Measurements from ENCODE around the gene CIAO2B. TPM values are rescaled to one million over a fixed set of nuclear protein-coding genes. Genes with fewer than 3 reads are reported as not detected.

The CIAO2B gene
- total RNA-seq, 1 experiment from 2014 or later = 59.7 TPM

DNA sequence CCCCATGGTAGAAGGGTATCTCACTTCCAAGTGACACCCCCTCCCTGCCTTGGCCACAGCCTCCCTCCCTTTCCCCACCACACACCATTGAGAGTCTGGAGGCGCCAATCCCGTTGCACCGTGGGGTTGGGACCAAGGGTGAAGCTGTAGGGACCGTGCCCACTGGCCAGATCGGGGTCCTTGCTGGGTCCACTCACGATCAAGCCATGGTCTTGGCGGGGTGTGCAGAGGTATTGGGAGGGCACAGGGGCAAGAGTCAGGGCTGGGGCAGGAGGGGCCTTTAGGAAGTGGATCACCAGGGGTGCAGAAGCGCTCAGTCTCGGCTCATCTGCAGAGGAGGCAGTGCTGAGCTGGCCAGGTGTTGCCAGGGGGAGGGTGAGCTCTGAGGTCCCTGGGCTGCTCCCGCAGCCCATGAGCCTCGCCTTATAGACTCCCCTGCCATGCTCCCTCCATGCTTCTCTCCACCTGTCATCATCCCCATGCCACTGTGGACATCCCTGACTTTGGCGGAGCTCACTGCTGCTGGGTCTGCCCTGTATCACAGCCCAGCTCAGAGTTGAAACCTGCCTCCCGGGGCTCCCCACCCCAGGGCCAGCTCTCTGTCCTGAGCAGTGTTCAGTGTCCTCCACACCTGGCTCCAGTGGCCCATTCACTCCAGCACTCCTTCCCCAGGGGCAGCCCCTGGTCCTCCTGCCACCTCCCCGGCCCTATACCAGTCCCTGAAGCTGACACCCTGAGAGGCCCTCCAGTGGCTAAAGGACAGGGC, 23.8 kb downstream of the CIAO2B start (continued):
- TF ChIP-seq, protein P1, sequence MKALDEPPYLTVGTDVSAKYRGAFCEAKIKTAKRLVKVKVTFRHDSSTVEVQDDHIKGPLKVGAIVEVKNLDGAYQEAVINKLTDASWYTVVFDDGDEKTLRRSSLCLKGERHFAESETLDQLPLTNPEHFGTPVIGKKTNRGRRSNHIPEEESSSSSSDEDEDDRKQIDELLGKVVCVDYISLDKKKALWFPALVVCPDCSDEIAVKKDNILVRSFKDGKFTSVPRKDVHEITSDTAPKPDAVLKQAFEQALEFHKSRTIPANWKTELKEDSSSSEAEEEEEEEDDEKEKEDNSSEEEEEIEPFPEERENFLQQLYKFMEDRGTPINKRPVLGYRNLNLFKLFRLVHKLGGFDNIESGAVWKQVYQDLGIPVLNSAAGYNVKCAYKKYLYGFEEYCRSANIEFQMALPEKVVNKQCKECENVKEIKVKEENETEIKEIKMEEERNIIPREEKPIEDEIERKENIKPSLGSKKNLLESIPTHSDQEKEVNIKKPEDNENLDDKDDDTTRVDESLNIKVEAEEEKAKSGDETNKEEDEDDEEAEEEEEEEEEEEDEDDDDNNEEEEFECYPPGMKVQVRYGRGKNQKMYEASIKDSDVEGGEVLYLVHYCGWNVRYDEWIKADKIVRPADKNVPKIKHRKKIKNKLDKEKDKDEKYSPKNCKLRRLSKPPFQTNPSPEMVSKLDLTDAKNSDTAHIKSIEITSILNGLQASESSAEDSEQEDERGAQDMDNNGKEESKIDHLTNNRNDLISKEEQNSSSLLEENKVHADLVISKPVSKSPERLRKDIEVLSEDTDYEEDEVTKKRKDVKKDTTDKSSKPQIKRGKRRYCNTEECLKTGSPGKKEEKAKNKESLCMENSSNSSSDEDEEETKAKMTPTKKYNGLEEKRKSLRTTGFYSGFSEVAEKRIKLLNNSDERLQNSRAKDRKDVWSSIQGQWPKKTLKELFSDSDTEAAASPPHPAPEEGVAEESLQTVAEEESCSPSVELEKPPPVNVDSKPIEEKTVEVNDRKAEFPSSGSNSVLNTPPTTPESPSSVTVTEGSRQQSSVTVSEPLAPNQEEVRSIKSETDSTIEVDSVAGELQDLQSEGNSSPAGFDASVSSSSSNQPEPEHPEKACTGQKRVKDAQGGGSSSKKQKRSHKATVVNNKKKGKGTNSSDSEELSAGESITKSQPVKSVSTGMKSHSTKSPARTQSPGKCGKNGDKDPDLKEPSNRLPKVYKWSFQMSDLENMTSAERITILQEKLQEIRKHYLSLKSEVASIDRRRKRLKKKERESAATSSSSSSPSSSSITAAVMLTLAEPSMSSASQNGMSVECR (CRISPR knock-in tag; IDR thresholded peaks at IDR 0.05; ENCODE audit: borderline replicate concordance) = no peak
- TF ChIP-seq SP1 (CRISPR knock-in tag; conservative IDR thresholded peaks at IDR 0.05) (no peak), NR3C1 (CRISPR knock-in tag; conservative IDR thresholded peaks at IDR 0.05; ENCODE audit: low read depth) (no peak), TP53 (CRISPR knock-in tag; IDR thresholded peaks at IDR 0.05) (no peak), EMX1 (CRISPR knock-in tag; IDR thresholded peaks at IDR 0.05) (no peak), RELA (CRISPR knock-in tag; IDR thresholded peaks at IDR 0.05; ENCODE audit: borderline replicate concordance) (no peak)
- TF ChIP-seq, protein P2, sequence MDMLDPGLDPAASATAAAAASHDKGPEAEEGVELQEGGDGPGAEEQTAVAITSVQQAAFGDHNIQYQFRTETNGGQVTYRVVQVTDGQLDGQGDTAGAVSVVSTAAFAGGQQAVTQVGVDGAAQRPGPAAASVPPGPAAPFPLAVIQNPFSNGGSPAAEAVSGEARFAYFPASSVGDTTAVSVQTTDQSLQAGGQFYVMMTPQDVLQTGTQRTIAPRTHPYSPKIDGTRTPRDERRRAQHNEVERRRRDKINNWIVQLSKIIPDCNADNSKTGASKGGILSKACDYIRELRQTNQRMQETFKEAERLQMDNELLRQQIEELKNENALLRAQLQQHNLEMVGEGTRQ (CRISPR knock-in tag; IDR thresholded peaks at IDR 0.05) = no peak
- TF ChIP-seq, protein P3, sequence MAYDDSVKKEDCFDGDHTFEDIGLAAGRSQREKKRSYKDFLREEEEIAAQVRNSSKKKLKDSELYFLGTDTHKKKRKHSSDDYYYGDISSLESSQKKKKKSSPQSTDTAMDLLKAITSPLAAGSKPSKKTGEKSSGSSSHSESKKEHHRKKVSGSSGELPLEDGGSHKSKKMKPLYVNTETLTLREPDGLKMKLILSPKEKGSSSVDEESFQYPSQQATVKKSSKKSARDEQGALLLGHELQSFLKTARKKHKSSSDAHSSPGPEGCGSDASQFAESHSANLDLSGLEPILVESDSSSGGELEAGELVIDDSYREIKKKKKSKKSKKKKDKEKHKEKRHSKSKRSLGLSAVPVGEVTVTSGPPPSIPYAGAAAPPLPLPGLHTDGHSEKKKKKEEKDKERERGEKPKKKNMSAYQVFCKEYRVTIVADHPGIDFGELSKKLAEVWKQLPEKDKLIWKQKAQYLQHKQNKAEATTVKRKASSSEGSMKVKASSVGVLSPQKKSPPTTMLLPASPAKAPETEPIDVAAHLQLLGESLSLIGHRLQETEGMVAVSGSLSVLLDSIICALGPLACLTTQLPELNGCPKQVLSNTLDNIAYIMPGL (CRISPR knock-in tag; IDR thresholded peaks at IDR 0.05) = no peak

DNA sequence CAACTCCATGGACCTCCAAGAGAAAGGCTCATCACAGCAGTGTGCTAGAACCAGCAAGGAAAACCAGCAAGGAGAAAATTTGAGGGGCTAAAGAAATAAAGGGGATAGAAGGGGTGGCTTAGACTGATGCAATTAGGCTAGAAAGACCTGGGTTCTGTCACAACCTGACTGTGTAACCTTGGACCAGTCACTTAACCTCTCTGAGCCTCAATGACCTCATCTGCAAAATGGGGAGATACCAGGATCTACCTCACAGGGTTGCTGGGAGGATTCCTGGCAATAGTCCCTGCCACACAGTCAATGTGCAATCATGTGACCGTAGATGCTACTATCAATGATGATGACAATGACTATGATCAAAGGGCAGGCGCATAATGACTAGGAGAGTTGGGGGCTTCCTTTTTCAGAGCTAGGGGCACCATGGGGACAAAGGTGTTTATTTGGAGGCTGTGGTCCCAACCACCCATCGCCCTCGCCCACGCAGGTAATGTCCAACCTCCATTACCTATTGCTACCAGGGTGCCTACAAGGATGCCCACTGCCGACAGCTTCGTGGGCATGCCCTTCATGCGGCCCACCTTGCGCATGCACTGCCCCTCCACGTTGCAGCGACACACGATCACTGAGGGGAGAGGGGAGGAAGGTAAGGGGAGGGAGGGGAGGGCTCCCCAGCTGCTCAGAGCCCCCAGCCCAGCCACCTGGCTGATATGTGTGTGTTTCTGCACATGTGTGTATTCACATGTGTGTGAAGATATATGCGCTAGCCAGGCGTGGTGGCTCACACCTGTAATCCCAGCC, 25.2 kb downstream of the CIAO2B start:
- ATAC-seq (no peak), DNase-seq (ENCODE audit: low spot score) (no peak)
- H3K4me3 Mint-ChIP-seq = no peak overlapping the region
- H3K27me3 Mint-ChIP-seq (ENCODE audit: low read depth) = peaks cover 15% of the 10 kb centered on the region
- H3K27ac Mint-ChIP-seq = no peak overlapping the region
- no peaks in the 10 kb centered on the region for H3K9me3 Mint-ChIP-seq
- CTCF ChIA-PET = interaction anchor here (1.1 to 4.8 kb wide), 27 partner anchors 8 to 338 kb away, joined by 3 to 53 read pairs (median 6); partner anchors contain the start of genes B3GNT9, CDH16, CIAO2B and FHOD1
- no peaks in the 10 kb centered on the region for H3K36me3 Mint-ChIP-seq
- H3K4me1 Mint-ChIP-seq = peaks cover 5% of the 10 kb centered on the region; the same call in 1 of the 2 replicates
- POLR2A ChIA-PET = interaction anchor here (1.0 kb wide), 1 partner anchor 29 kb away, joined by 3 read pairs; the partner anchor contains the start of gene PDP2
- TF ChIP-seq GTF2I (CRISPR knock-in tag; conservative IDR thresholded peaks at IDR 0.05) (no peak), JAZF1 (CRISPR knock-in tag; IDR thresholded peaks at IDR 0.05) (no peak), MYBL2 (CRISPR knock-in tag; IDR thresholded peaks at IDR 0.05) (no peak), RORB (CRISPR knock-in tag; IDR thresholded peaks at IDR 0.05) (no peak), ZBTB21 (CRISPR knock-in tag; IDR thresholded peaks at IDR 0.05; ENCODE audit: borderline replicate concordance) (no peak)
- TF ChIP-seq, protein P4, sequence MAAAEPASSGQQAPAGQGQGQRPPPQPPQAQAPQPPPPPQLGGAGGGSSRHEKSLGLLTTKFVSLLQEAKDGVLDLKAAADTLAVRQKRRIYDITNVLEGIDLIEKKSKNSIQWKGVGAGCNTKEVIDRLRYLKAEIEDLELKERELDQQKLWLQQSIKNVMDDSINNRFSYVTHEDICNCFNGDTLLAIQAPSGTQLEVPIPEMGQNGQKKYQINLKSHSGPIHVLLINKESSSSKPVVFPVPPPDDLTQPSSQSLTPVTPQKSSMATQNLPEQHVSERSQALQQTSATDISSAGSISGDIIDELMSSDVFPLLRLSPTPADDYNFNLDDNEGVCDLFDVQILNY (CRISPR knock-in tag; IDR thresholded peaks at IDR 0.05) = no peak
- TF ChIP-seq, protein P5, sequence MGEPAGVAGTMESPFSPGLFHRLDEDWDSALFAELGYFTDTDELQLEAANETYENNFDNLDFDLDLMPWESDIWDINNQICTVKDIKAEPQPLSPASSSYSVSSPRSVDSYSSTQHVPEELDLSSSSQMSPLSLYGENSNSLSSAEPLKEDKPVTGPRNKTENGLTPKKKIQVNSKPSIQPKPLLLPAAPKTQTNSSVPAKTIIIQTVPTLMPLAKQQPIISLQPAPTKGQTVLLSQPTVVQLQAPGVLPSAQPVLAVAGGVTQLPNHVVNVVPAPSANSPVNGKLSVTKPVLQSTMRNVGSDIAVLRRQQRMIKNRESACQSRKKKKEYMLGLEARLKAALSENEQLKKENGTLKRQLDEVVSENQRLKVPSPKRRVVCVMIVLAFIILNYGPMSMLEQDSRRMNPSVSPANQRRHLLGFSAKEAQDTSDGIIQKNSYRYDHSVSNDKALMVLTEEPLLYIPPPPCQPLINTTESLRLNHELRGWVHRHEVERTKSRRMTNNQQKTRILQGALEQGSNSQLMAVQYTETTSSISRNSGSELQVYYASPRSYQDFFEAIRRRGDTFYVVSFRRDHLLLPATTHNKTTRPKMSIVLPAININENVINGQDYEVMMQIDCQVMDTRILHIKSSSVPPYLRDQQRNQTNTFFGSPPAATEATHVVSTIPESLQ (CRISPR knock-in tag; IDR thresholded peaks at IDR 0.05) = no peak
- TF ChIP-seq, protein P6, sequence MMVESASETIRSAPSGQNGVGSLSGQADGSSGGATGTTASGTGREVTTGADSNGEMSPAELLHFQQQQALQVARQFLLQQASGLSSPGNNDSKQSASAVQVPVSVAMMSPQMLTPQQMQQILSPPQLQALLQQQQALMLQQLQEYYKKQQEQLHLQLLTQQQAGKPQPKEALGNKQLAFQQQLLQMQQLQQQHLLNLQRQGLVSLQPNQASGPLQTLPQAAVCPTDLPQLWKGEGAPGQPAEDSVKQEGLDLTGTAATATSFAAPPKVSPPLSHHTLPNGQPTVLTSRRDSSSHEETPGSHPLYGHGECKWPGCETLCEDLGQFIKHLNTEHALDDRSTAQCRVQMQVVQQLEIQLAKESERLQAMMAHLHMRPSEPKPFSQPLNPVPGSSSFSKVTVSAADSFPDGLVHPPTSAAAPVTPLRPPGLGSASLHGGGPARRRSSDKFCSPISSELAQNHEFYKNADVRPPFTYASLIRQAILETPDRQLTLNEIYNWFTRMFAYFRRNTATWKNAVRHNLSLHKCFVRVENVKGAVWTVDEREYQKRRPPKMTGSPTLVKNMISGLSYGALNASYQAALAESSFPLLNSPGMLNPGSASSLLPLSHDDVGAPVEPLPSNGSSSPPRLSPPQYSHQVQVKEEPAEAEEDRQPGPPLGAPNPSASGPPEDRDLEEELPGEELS (CRISPR knock-in tag; IDR thresholded peaks at IDR 0.05) = no peak
- TF ChIP-seq, protein P7, sequence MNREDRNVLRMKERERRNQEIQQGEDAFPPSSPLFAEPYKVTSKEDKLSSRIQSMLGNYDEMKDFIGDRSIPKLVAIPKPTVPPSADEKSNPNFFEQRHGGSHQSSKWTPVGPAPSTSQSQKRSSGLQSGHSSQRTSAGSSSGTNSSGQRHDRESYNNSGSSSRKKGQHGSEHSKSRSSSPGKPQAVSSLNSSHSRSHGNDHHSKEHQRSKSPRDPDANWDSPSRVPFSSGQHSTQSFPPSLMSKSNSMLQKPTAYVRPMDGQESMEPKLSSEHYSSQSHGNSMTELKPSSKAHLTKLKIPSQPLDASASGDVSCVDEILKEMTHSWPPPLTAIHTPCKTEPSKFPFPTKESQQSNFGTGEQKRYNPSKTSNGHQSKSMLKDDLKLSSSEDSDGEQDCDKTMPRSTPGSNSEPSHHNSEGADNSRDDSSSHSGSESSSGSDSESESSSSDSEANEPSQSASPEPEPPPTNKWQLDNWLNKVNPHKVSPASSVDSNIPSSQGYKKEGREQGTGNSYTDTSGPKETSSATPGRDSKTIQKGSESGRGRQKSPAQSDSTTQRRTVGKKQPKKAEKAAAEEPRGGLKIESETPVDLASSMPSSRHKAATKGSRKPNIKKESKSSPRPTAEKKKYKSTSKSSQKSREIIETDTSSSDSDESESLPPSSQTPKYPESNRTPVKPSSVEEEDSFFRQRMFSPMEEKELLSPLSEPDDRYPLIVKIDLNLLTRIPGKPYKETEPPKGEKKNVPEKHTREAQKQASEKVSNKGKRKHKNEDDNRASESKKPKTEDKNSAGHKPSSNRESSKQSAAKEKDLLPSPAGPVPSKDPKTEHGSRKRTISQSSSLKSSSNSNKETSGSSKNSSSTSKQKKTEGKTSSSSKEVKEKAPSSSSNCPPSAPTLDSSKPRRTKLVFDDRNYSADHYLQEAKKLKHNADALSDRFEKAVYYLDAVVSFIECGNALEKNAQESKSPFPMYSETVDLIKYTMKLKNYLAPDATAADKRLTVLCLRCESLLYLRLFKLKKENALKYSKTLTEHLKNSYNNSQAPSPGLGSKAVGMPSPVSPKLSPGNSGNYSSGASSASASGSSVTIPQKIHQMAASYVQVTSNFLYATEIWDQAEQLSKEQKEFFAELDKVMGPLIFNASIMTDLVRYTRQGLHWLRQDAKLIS (CRISPR knock-in tag; IDR thresholded peaks at IDR 0.05; ENCODE audit: borderline replicate concordance) = no peak
